ENCODE results near the gene MAU2.

Gene MAU2

DNA sequence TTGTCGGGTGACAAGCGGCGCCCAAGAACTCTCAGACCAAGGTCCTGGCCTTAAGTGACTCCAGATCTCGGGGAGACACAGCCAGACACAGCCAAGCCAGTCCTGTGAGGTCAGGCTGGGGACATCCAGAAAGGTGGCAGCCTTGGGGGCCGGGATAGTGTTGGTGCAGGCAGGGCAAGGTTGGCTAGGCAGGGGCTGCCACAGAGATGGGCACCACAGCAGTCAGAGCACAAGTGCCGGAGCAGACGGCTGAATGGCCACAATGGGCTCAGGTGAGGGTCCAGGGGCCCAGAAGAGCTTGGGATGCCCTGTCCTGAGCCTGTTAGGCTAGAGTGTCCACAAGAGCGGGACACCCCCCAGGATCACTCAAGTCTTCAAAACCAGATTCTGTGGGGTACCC lies 32.2 kb downstream of the MAU2 start:
- Histone ChIP-seq H3K4me1 (ENCODE audit: insufficient read depth, low read length, severe bottlenecking) (no peaks in the 10 kb centered on the region), H2AFZ (ENCODE audit: low read length) (no peak overlapping the region), H3K36me3 (ENCODE audit: insufficient read depth, low read length) (peaks cover 82% of the 10 kb centered on the region), H3K27me3 (ENCODE audit: insufficient read depth, low read length) (no peaks in the 10 kb centered on the region), H3K27ac (ENCODE audit: low read depth, low read length, poor library complexity, severe bottlenecking) (no peak overlapping the region), H3K4me3 (ENCODE audit: low read depth, low read length, poor library complexity, severe bottlenecking) (no peak overlapping the region), H3K79me2 (ENCODE audit: insufficient read depth, low read length) (no peaks in the 10 kb centered on the region), H3K9ac (ENCODE audit: low read length) (no peak overlapping the region), H3K4me2 (ENCODE audit: low read length) (no peak overlapping the region), H3K9me3 (ENCODE audit: low read length) (no peaks in the 10 kb centered on the region), H4K20me1 (ENCODE audit: insufficient read depth, low read length) (no peaks in the 10 kb centered on the region), H3K9me2 (ENCODE audit: low read depth, low read length) (no peaks in the 10 kb centered on the region), H3F3A (ENCODE audit: insufficient read depth, low read length) (no peaks in the 10 kb centered on the region)
- TF ChIP-seq EZH2 (IDR thresholded peaks at IDR 0.05; ENCODE audit: borderline replicate concordance, low read length): no peak
- TF ChIP-seq, protein P1, sequence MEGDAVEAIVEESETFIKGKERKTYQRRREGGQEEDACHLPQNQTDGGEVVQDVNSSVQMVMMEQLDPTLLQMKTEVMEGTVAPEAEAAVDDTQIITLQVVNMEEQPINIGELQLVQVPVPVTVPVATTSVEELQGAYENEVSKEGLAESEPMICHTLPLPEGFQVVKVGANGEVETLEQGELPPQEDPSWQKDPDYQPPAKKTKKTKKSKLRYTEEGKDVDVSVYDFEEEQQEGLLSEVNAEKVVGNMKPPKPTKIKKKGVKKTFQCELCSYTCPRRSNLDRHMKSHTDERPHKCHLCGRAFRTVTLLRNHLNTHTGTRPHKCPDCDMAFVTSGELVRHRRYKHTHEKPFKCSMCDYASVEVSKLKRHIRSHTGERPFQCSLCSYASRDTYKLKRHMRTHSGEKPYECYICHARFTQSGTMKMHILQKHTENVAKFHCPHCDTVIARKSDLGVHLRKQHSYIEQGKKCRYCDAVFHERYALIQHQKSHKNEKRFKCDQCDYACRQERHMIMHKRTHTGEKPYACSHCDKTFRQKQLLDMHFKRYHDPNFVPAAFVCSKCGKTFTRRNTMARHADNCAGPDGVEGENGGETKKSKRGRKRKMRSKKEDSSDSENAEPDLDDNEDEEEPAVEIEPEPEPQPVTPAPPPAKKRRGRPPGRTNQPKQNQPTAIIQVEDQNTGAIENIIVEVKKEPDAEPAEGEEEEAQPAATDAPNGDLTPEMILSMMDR (IDR thresholded peaks at IDR 0.05; ENCODE audit: low read length): no peak

DNA sequence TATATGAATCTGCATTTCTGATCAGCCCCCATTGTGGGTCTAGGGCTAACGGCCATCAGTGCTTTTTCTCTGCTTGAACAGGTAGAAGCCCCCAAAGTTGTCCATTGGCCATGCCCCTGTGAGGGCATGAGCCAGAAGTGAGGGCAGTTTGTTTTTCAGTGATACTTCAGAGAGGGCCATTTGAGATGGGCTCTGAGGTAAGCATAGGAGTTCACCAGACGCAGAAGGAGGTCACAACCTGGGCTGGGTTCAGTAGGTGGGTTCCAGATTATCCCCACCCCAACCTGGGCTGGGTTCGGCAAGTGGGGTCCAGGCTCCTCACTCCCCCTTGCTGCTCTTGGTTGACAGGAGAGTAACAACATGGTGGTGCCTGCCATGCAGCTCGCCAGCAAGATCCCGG lies 33.4 kb downstream of the MAU2 start:
- Histone ChIP-seq H3K9me2 (ENCODE audit: low read depth, low read length) (no peaks in the 10 kb centered on the region), H3K9ac (ENCODE audit: low read length) (no peak overlapping the region), H3K9me3 (ENCODE audit: low read length) (no peaks in the 10 kb centered on the region), H3K27me3 (ENCODE audit: insufficient read depth, low read length) (no peaks in the 10 kb centered on the region), H3K36me3 (ENCODE audit: insufficient read depth, low read length) (peaks cover 76% of the 10 kb centered on the region), H3K4me3 (ENCODE audit: low read depth, low read length, poor library complexity, severe bottlenecking) (no peak overlapping the region), H4K20me1 (ENCODE audit: insufficient read depth, low read length) (no peaks in the 10 kb centered on the region), H3K79me2 (ENCODE audit: insufficient read depth, low read length) (no peaks in the 10 kb centered on the region), H3F3A (ENCODE audit: insufficient read depth, low read length) (no peaks in the 10 kb centered on the region), H2AFZ (ENCODE audit: low read length) (no peak overlapping the region), H3K4me1 (ENCODE audit: insufficient read depth, low read length, severe bottlenecking) (no peaks in the 10 kb centered on the region), H3K27ac (ENCODE audit: low read depth, low read length, poor library complexity, severe bottlenecking) (no peak overlapping the region), H3K4me2 (ENCODE audit: low read length) (no peak overlapping the region)
- TF ChIP-seq EZH2 (IDR thresholded peaks at IDR 0.05; ENCODE audit: borderline replicate concordance, low read length): no peak
- TF ChIP-seq, protein P1 (IDR thresholded peaks at IDR 0.05; ENCODE audit: low read length): no peak

DNA sequence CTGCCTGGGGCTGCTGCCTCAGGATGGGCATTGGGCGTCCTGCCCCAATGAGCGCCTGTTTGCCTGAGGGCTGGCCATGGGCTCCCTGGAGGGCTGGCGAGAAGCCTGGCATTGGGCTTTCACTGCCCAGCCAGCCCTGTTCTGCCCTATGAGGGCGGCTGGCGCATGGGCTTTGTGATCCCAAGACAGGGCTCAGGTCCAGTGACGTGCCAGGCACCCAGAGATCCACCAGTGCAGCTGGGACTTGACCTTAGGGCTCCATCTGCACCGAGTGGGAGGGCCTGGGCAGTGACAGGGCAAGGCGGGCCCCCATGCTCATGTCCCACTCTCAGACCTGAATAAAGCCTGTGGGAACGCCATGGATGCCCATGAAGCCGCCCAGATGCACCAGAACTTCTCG lies 34.3 kb downstream of the MAU2 start:
- TF ChIP-seq, protein P1 (IDR thresholded peaks at IDR 0.05; ENCODE audit: low read length): no peak
- TF ChIP-seq EZH2 (IDR thresholded peaks at IDR 0.05; ENCODE audit: borderline replicate concordance, low read length): no peak
- H2AFZ ChIP-seq (ENCODE audit: low read length): no peak overlapping the region

More for the DNA sequence above, 34.3 kb downstream of the MAU2 start:
- no peak overlapping the region for H3K4me3 ChIP-seq (ENCODE audit: low read depth, low read length, poor library complexity, severe bottlenecking)
- no peaks in the 10 kb centered on the region for H3K9me3 ChIP-seq (ENCODE audit: low read length)
- no peak overlapping the region for H3K27ac ChIP-seq (ENCODE audit: low read depth, low read length, poor library complexity, severe bottlenecking)
- no peak overlapping the region for H3K4me2 ChIP-seq (ENCODE audit: low read length)
- H3K4me1 ChIP-seq (ENCODE audit: insufficient read depth, low read length, severe bottlenecking): no peaks in the 10 kb centered on the region
- H3F3A ChIP-seq (ENCODE audit: insufficient read depth, low read length): no peaks in the 10 kb centered on the region
- H3K79me2 ChIP-seq (ENCODE audit: insufficient read depth, low read length): no peaks in the 10 kb centered on the region
- H4K20me1 ChIP-seq (ENCODE audit: insufficient read depth, low read length): no peaks in the 10 kb centered on the region
- H3K9ac ChIP-seq (ENCODE audit: low read length): no peak overlapping the region
- no peaks in the 10 kb centered on the region for H3K9me2 ChIP-seq (ENCODE audit: low read depth, low read length)
- H3K27me3 ChIP-seq (ENCODE audit: insufficient read depth, low read length): no peaks in the 10 kb centered on the region
- peaks cover 67% of the 10 kb centered on the region for H3K36me3 ChIP-seq (ENCODE audit: insufficient read depth, low read length)
